Transverse colon (tissue), 4 donors: Measurements from ENCODE around the gene WWOX. TPM values are rescaled to one million over a fixed set of nuclear protein-coding genes. Genes with fewer than 3 reads are reported as not detected.

ENCODE experiments used
- DNase-seq: peaks from one replicate; pipeline ENCODE4 v3.0.0-alpha.2; 2019
- H3K27ac ChIP-seq, 4 donors: fragments of 200-600 bp; sonication (generic); 2 replicates each; pipeline ENCODE4 v1.5.1; 2016 to 2018; ENCODE audit warnings: inconsistent platforms in 4 of 4
- H3K27me3 ChIP-seq: fragments of 200-600 bp; sonication (generic); 2 replicates; pipeline ENCODE4 v1.5.1; 2017; ENCODE audit warnings: inconsistent platforms
- H3K36me3 ChIP-seq, 4 donors: fragments of 200-600 bp; sonication (generic); 2 replicates each; pipeline ENCODE4 v1.5.1; 2017 to 2019; ENCODE audit warnings: inconsistent platforms in 4 of 4
- H3K4me1 ChIP-seq, 4 donors: fragments of 200-600 bp; sonication (generic); 2 replicates each; pipeline ENCODE4 v1.5.1; 2017 to 2020; ENCODE audit warnings: inconsistent platforms in 4 of 4
- H3K4me3 ChIP-seq, 4 donors: fragments of 200-600 bp; sonication (generic); 1 replicate in 1 of 4; 2 replicates in 3 of 4; pipeline versions ENCODE4 v1.5.1 to v1.6.1; 2017 to 2019; ENCODE audit warnings: inconsistent platforms in 4 of 4
- H3K9me3 ChIP-seq, 2 donors: fragments of 200-600 bp; sonication (generic); 2 replicates each; pipeline ENCODE4 v1.5.1; 2017 to 2019; ENCODE audit warnings: inconsistent platforms in 2 of 2
- EP300 ChIP-seq: sonication (generic); formaldehyde crosslinking; IDR thresholded peaks from one replicate; pipeline ENCODE4 v1.6.1; 2017; ENCODE audit warnings: antibody characterized with exemption, low read depth
- POLR2A ChIP-seq: fragments of 450-650 bp; IDR thresholded peaks from one replicate; pipeline ENCODE4 v1.6.1; 2016; ENCODE audit warnings: antibody characterized with exemption, mild to moderate bottlenecking, moderate library complexity
- POLR2AphosphoS5 ChIP-seq, 3 donors: sonication (generic); formaldehyde crosslinking; IDR thresholded peaks; one replicate each; pipeline ENCODE4 v1.6.1; 2016; ENCODE audit warnings: antibody characterized with exemption in 3 of 3
- WGBS, 2 donors: methylation state at CpG; one replicate each; pipeline ENCODE4 v1.1.5; 2018; ENCODE audit warnings: low coverage in 1 of 2; 5-methylcytosine and 5-hydroxymethylcytosine counted together
- in situ Hi-C, 4 donors: fragments of 200-750 bp; cut with MboI; loops; one replicate each; pipeline versions ENCODE4 v1.15.0 to v1.15.1; 2017; ENCODE audit warnings: low sequenced_read_pairs in 3 of 4, low pct_ligation_motif_present in 1 of 4, low pct_unique_long_range_greater_than_20kb in 1 of 4
- intact Hi-C: fragments of 100-400 bp; cut with DNase I; formaldehyde crosslinking; loops from one replicate; pipeline ENCODE4 v1.15.1; 2023; ENCODE audit warnings: low total_unique reads
- total RNA-seq, 4 donors: library from RNA; depleted of rRNA; stranded (reverse); fragments of >200 nt; gene quantifications; one replicate each; pipeline ENCODE4 v1.1.0, GENCODE V29; 2016
- TF ChIP-seq, protein P1 (sequence below), 5 experiments: fragments of 200-600 bp in 3 of 5; fragments of 450-650 bp in 2 of 5; sonication (generic) in 3 of 5; IDR thresholded peaks; 1 replicate in 2 of 5; 2 replicates in 3 of 5; pipeline ENCODE4 v1.5.1; 2016 to 2017; ENCODE audit warnings: antibody characterized with exemption in 5 of 5, inconsistent platforms in 3 of 5, mild to moderate bottlenecking in 2 of 5, moderate library complexity in 1 of 5

Gene WWOX
- total RNA-seq, 4 donors from 2014 or later, result 11.2 to 53.8 (median 24.8) TPM

GRCh38 chr16:79110953-79111352 lies 1011.5 kb downstream of the WWOX start:
- intact Hi-C loops, result no loop called here
- Histone ChIP-seq H3K27ac (no peak overlapping the region), H3K4me3 (no peak overlapping the region), H3K4me1 (no peaks in the 10 kb centered on the region), H3K27me3 (no peaks in the 10 kb centered on the region), H3K36me3 (no peaks in the 10 kb centered on the region), H3K9me3 (no peaks in the 10 kb centered on the region)
- WGBS, 2 donors, result 77 to 80% methylated on average over 2 to 3 of the region's 3 CpGs
- DNase-seq, result no peak
- no peak for TF ChIP-seq EP300
- TF ChIP-seq, protein P1, sequence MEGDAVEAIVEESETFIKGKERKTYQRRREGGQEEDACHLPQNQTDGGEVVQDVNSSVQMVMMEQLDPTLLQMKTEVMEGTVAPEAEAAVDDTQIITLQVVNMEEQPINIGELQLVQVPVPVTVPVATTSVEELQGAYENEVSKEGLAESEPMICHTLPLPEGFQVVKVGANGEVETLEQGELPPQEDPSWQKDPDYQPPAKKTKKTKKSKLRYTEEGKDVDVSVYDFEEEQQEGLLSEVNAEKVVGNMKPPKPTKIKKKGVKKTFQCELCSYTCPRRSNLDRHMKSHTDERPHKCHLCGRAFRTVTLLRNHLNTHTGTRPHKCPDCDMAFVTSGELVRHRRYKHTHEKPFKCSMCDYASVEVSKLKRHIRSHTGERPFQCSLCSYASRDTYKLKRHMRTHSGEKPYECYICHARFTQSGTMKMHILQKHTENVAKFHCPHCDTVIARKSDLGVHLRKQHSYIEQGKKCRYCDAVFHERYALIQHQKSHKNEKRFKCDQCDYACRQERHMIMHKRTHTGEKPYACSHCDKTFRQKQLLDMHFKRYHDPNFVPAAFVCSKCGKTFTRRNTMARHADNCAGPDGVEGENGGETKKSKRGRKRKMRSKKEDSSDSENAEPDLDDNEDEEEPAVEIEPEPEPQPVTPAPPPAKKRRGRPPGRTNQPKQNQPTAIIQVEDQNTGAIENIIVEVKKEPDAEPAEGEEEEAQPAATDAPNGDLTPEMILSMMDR (IDR thresholded peaks at IDR 0.05), result no peak
- TF ChIP-seq POLR2AphosphoS5 (IDR thresholded peaks at IDR 0.05), result no peak
- no peak for TF ChIP-seq POLR2A
- in situ Hi-C loops, result no loop called here

DNA sequence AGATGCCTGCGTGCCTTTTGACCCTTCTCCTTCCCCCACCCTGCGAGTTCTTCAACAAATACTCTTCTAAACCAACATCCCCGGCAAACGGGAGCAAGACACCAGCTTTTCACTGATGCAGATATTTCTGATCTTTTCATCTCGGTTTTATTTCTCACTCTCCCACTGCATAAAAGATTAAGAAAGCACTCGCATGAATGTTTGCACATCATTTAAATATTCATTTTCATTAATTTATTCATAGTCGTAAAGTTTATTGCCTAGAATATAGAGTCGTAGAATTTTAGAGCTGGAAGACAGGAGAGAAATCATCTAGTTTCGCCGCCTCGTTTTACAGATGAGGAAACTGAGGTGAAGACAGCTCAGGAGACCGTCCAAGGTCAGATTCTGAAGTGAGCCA lies 1013.0 kb downstream of the WWOX start:
- no peak overlapping the region for H3K27ac ChIP-seq
- H3K36me3 ChIP-seq, result no peaks in the 10 kb centered on the region
- WGBS, 2 donors, result 84 to 92% methylated on average over 12 of the region's 12 CpGs
- intact Hi-C loops (no loop called here), in situ Hi-C loops (no loop called here)
- no peaks in the 10 kb centered on the region for H3K4me1 ChIP-seq
- no peaks in the 10 kb centered on the region for H3K9me3 ChIP-seq
- no peaks in the 10 kb centered on the region for H3K27me3 ChIP-seq
- no peak overlapping the region for H3K4me3 ChIP-seq
- TF ChIP-seq EP300 (no peak), POLR2AphosphoS5 (IDR thresholded peaks at IDR 0.05) (no peak), POLR2A (no peak)
- TF ChIP-seq, protein P1 (IDR thresholded peaks at IDR 0.05), result no peak
- no peak for DNase-seq

GRCh38 chr16:79113826-79114225 lies 1014.4 kb downstream of the WWOX start:
- intact Hi-C loops (no loop called here), in situ Hi-C loops (no loop called here)
- no peak for DNase-seq
- Histone ChIP-seq H3K4me3 (no peak overlapping the region), H3K4me1 (no peaks in the 10 kb centered on the region), H3K9me3 (no peaks in the 10 kb centered on the region), H3K27me3 (no peaks in the 10 kb centered on the region), H3K36me3 (no peaks in the 10 kb centered on the region), H3K27ac (no peak overlapping the region)
- 86% methylated on average over 5 of the region's 5 CpGs; no CpG with 5 or more reads in 1 of the 2 donors for WGBS, 2 donors
- TF ChIP-seq POLR2AphosphoS5 (IDR thresholded peaks at IDR 0.05) (no peak), EP300 (no peak), POLR2A (no peak)
- TF ChIP-seq, protein P1 (IDR thresholded peaks at IDR 0.05), result no peak

GRCh38 chr16:79114759-79115158 lies 1015.3 kb downstream of the WWOX start:
- intact Hi-C loops (no loop called here), in situ Hi-C loops (no loop called here)
- Histone ChIP-seq H3K4me3 (no peak overlapping the region), H3K27ac (no peak overlapping the region), H3K27me3 (no peaks in the 10 kb centered on the region), H3K4me1 (no peaks in the 10 kb centered on the region), H3K36me3 (no peaks in the 10 kb centered on the region), H3K9me3 (no peaks in the 10 kb centered on the region)
- DNase-seq, result no peak
- no peak for TF ChIP-seq POLR2A
- no peak for TF ChIP-seq EP300
- TF ChIP-seq, protein P1 (IDR thresholded peaks at IDR 0.05), result no peak
- TF ChIP-seq POLR2AphosphoS5 (IDR thresholded peaks at IDR 0.05), result no peak
- 50 to 80% methylated on average over 2 to 7 of the region's 8 CpGs for WGBS, 2 donors
